HCT116 (cell line): Measurements from ENCODE around the gene CTNND2. TPM values are rescaled to one million over a fixed set of nuclear protein-coding genes. Genes with fewer than 3 reads are reported as not detected.

ENCODE experiments used
- ATAC-seq: fragments of 200-7000 bp; cut with Tn5 transposase; 2 replicates; pipeline ENCODE4 v1.9.1; 2020; ENCODE audit warnings: mild to moderate bottlenecking, moderate library complexity
- BruUV-seq: library from RNA; stranded (reverse); fragments of 400-500 nt; replicated peaks from 2 replicates; lab custom pipeline; 2021; lab: Mats Ljungman, UMichigan
- CTCF ChIA-PET: fragments of 300-600 bp; sonication (Branson Sonifier 250); formaldehyde crosslinking; loops from one replicate; lab custom pipeline; 2021; ENCODE audit warnings: antibody characterized with exemption; lab: Charles Lee
- POLR2A ChIA-PET: fragments of 300-600, 350-600 bp; sonication (Branson Sonifier 250); formaldehyde crosslinking; loops from one replicate; lab custom pipeline; 2021; ENCODE audit warnings: antibody characterized with exemption; lab: Charles Lee
- RAD21 ChIA-PET, 2 experiments: fragments of 300-600 bp; sonication (Branson Sonifier 250); formaldehyde crosslinking; loops; one replicate each; lab custom pipeline; 2023; ENCODE audit warnings: low total read pairs in 2 of 2; ENCODE audit not compliant: uncharacterized antibody in 2 of 2, unreplicated experiment in 2 of 2, low non-redundant PET in 1 of 2; lab: Charles Lee
- DNase-seq: peaks from one replicate; pipeline ENCODE4 v3.0.0-alpha.2; 2010; ENCODE audit warnings: low read depth, low spot score
- H2AFZ ChIP-seq: fragments of 200-600 bp; shearing (Covaris generic), sonication (generic); 2 replicates; pipeline ENCODE4 v1.6.1; 2017; ENCODE audit warnings: low read depth, mixed run types, mixed read lengths, antibody characterized with exemption, low read length; ENCODE audit not compliant: poor library complexity, severe bottlenecking
- H3K27ac ChIP-seq: 2 replicates; pipeline ENCODE4 v1.5.1; 2012; ENCODE audit warnings: low read depth, low read length
- H3K27me3 ChIP-seq: fragments of 200-600 bp; sonication (generic); 2 replicates; pipeline ENCODE4 v1.6.1; 2016; ENCODE audit warnings: mixed run types, low read length, mixed read lengths; ENCODE audit not compliant: insufficient read depth
- H3K36me3 ChIP-seq, 2 experiments: fragments of 200-500 bp in 1 of 2; fragments of 200-600 bp in 1 of 2; sonication (Bioruptor generic) in 1 of 2; sonication (generic) in 1 of 2; 2 replicates each; pipeline versions ENCODE4 v1.5.1 to v1.6.1; 2014 to 2016; ENCODE audit warnings: low read length in 2 of 2, inconsistent platforms in 1 of 2, mixed read lengths in 1 of 2, mixed run types in 1 of 2; ENCODE audit not compliant: insufficient read depth in 2 of 2, control insufficient read depth in 1 of 2
- H3K4me1 ChIP-seq, 2 experiments: fragments of 200-600 bp in 1 of 2; sonication (generic) in 1 of 2; 2 replicates each; pipeline versions ENCODE4 v1.5.1 to v1.6.1; 2012 to 2017; ENCODE audit warnings: low read length in 2 of 2, inconsistent platforms in 1 of 2, mild to moderate bottlenecking in 1 of 2, mixed read lengths in 1 of 2, mixed run types in 1 of 2, moderate library complexity in 1 of 2; ENCODE audit not compliant: insufficient read depth in 2 of 2, control insufficient read depth in 1 of 2
- H3K4me2 ChIP-seq: fragments of 200-600 bp; sonication (generic); 2 replicates; pipeline ENCODE4 v1.6.1; 2017; ENCODE audit warnings: mixed run types, low read length, mixed read lengths
- H3K4me3 ChIP-seq, 2 experiments: fragments of 200-600 bp in 1 of 2; sonication (generic) in 1 of 2; replicated peaks in 1 of 2; 2 replicates each; pipeline ENCODE4 v1.5.1; 2011 to 2016; ENCODE audit warnings: low read length in 2 of 2, control low read depth in 1 of 2, low read depth in 1 of 2, mild to moderate bottlenecking in 1 of 2, mixed read lengths in 1 of 2, mixed run types in 1 of 2
- H3K79me2 ChIP-seq: fragments of 200-600 bp; sonication (generic); 2 replicates; pipeline ENCODE4 v1.6.1; 2017; ENCODE audit warnings: mild to moderate bottlenecking, mixed run types, low read length, moderate library complexity, mixed read lengths; ENCODE audit not compliant: insufficient read depth
- H3K9ac ChIP-seq: fragments of 200-600 bp; sonication (generic); 2 replicates; pipeline ENCODE4 v1.6.1; 2016; ENCODE audit warnings: low read length, mixed read lengths
- H3K9me2 ChIP-seq: fragments of 200-600 bp; sonication (generic), shearing (Covaris generic); 2 replicates; pipeline ENCODE4 v1.6.1; 2017; ENCODE audit warnings: mixed run types, mild to moderate bottlenecking, moderate library complexity; ENCODE audit not compliant: insufficient read depth
- H3K9me3 ChIP-seq, 2 experiments: fragments of 200-500 bp in 1 of 2; fragments of 200-600 bp in 1 of 2; sonication (Bioruptor generic) in 1 of 2; sonication (generic) in 1 of 2; 2 replicates each; pipeline ENCODE4 v1.6.1; 2014 to 2017; ENCODE audit warnings: low read length in 2 of 2, mixed read lengths in 2 of 2, inconsistent platforms in 1 of 2, low read depth in 1 of 2, mild to moderate bottlenecking in 1 of 2, mixed run types in 1 of 2, moderate library complexity in 1 of 2; ENCODE audit not compliant: control insufficient read depth in 1 of 2, insufficient read depth in 1 of 2
- H4K20me1 ChIP-seq: fragments of 200-600 bp; sonication (generic), shearing (Covaris generic); 2 replicates; pipeline ENCODE4 v1.6.1; 2017; ENCODE audit warnings: mixed run types, mild to moderate bottlenecking, moderate library complexity; ENCODE audit not compliant: insufficient read depth
- ELF1 ChIP-seq: IDR thresholded peaks from 2 replicates; pipeline ENCODE4 v1.6.1; 2012; ENCODE audit warnings: low read depth, borderline replicate concordance
- EZH2 ChIP-seq: fragments of 200-600 bp; sonication (generic); IDR thresholded peaks from 2 replicates; pipeline ENCODE4 v1.6.1; 2017; ENCODE audit warnings: antibody characterized with exemption, mixed run types
- POLR2A ChIP-seq: IDR thresholded peaks from 2 replicates; pipeline ENCODE4 v1.7.0; 2011; ENCODE audit warnings: borderline replicate concordance; ENCODE audit not compliant: insufficient read depth, insufficient read length; ENCODE audit errors: extremely low read depth
- SRF ChIP-seq: IDR thresholded peaks from 2 replicates; pipeline ENCODE4 v1.6.1; 2012; ENCODE audit warnings: low read depth
- intact Hi-C: fragments of 100-400 bp; cut with micrococcal nuclease; formaldehyde crosslinking; loops from 2 replicates; pipeline ENCODE4 v1.10.0; 2022
- total RNA-seq: library from RNA; stranded (reverse); gene quantifications from one replicate; pipeline ENCODE4 v1.2.1, GENCODE V29; 2021; ENCODE audit not compliant: unreplicated experiment
- TF ChIP-seq, protein P1 (sequence below): IDR thresholded peaks from 2 replicates; pipeline ENCODE4 v1.6.1; 2011; ENCODE audit warnings: mild to moderate bottlenecking, low read length, moderate library complexity; ENCODE audit not compliant: insufficient replicate concordance; ENCODE audit errors: extremely low read depth
- TF ChIP-seq, protein P2 (sequence below): IDR thresholded peaks from 2 replicates; pipeline ENCODE4 v1.6.1; 2012; ENCODE audit warnings: low read depth

CTNND2 gene
- total RNA-seq, 1 experiment from 2014 or later: not detected

DNA sequence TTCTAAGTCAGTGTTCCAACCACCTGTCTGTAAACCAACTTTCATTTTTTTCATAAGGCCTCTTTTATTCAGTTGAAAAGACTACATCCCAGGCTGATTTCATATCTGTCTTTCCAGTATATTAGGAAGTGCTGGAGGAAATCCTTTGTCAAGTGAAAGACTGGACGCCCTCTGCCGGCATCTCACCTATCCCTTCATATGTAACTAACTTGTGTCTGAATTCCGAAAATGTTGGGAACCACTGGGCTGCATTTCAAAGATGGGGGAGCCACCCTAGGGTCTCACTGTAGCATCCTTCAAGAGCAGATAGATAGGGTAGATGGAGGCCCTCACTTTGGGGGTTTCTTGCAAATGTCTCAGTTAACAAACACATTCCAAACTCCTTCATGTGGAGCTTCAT, 569.8 kb downstream of the CTNND2 start:
- Histone ChIP-seq H3K9me3 (peaks cover 0 to 9% of the 10 kb centered on the region in 2 experiments; a peak in 2 of 4 replicates), H4K20me1 (no peaks in the 10 kb centered on the region), H3K9me2 (no peaks in the 10 kb centered on the region), H3K27me3 (no peaks in the 10 kb centered on the region), H3K9ac (no peak overlapping the region), H3K36me3 (no peaks in the 10 kb centered on the region), H3K4me2 (no peak overlapping the region), H3K4me3 (no peak overlapping the region), H3K79me2 (no peaks in the 10 kb centered on the region), H3K4me1 (no peaks in the 10 kb centered on the region), H3K27ac (no peak overlapping the region), H2AFZ (no peak overlapping the region)
- DNase-seq (no peak), ATAC-seq (no peak)
- ChIA-PET POLR2A (no interaction called here), CTCF (no interaction called here), RAD21 (no interaction called here)
- intact Hi-C loops: no loop called here
- TF ChIP-seq, protein P1, sequence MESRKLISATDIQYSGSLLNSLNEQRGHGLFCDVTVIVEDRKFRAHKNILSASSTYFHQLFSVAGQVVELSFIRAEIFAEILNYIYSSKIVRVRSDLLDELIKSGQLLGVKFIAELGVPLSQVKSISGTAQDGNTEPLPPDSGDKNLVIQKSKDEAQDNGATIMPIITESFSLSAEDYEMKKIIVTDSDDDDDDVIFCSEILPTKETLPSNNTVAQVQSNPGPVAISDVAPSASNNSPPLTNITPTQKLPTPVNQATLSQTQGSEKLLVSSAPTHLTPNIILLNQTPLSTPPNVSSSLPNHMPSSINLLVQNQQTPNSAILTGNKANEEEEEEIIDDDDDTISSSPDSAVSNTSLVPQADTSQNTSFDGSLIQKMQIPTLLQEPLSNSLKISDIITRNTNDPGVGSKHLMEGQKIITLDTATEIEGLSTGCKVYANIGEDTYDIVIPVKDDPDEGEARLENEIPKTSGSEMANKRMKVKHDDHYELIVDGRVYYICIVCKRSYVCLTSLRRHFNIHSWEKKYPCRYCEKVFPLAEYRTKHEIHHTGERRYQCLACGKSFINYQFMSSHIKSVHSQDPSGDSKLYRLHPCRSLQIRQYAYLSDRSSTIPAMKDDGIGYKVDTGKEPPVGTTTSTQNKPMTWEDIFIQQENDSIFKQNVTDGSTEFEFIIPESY: no peak
- TF ChIP-seq EZH2 (no peak), ELF1 (no peak), SRF (no peak), POLR2A (no peak)
- TF ChIP-seq, protein P2, sequence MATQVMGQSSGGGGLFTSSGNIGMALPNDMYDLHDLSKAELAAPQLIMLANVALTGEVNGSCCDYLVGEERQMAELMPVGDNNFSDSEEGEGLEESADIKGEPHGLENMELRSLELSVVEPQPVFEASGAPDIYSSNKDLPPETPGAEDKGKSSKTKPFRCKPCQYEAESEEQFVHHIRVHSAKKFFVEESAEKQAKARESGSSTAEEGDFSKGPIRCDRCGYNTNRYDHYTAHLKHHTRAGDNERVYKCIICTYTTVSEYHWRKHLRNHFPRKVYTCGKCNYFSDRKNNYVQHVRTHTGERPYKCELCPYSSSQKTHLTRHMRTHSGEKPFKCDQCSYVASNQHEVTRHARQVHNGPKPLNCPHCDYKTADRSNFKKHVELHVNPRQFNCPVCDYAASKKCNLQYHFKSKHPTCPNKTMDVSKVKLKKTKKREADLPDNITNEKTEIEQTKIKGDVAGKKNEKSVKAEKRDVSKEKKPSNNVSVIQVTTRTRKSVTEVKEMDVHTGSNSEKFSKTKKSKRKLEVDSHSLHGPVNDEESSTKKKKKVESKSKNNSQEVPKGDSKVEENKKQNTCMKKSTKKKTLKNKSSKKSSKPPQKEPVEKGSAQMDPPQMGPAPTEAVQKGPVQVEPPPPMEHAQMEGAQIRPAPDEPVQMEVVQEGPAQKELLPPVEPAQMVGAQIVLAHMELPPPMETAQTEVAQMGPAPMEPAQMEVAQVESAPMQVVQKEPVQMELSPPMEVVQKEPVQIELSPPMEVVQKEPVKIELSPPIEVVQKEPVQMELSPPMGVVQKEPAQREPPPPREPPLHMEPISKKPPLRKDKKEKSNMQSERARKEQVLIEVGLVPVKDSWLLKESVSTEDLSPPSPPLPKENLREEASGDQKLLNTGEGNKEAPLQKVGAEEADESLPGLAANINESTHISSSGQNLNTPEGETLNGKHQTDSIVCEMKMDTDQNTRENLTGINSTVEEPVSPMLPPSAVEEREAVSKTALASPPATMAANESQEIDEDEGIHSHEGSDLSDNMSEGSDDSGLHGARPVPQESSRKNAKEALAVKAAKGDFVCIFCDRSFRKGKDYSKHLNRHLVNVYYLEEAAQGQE: no peak
- no TSS peak for BruUV-seq
